OCI-LY7 (cell line): Measurements from ENCODE around the gene AGMO. TPM values are rescaled to one million over a fixed set of nuclear protein-coding genes. Genes with fewer than 3 reads are reported as not detected.

Source experiments
- BruUV-seq: library from RNA; stranded (reverse); fragments of 400-500 nt; replicated peaks from 2 replicates; lab custom pipeline; 2021; lab: Mats Ljungman, UMichigan
- CTCF ChIA-PET: fragments of 300-600 bp; sonication (Branson Sonifier 250); formaldehyde crosslinking; loops from one replicate; lab custom pipeline; 2022; ENCODE audit warnings: antibody characterized with exemption; ENCODE audit not compliant: unreplicated experiment; lab: Charles Lee
- POLR2A ChIA-PET: fragments of 300-600 bp; sonication (Branson Sonifier 250); formaldehyde crosslinking; loops from one replicate; lab custom pipeline; 2022; ENCODE audit warnings: antibody characterized with exemption; lab: Charles Lee
- DNase-seq: peaks from one replicate; pipeline ENCODE4 v3.0.0-alpha.2; 2015; ENCODE audit warnings: low spot score
- H2AFZ ChIP-seq: fragments of 200-600 bp; sonication (generic), shearing (Covaris generic); 2 replicates; pipeline ENCODE4 v1.6.1; 2014; ENCODE audit warnings: mild to moderate bottlenecking, antibody characterized with exemption, low read length, moderate library complexity
- H3K27ac ChIP-seq: fragments of 200-600 bp; sonication (generic); 2 replicates; pipeline ENCODE4 v1.5.1; 2014; ENCODE audit warnings: mixed run types, low read depth, mild to moderate bottlenecking, moderate library complexity, low read length, inconsistent platforms; ENCODE audit not compliant: poor library complexity, severe bottlenecking
- H3K36me3 ChIP-seq: fragments of 200-600 bp; sonication (generic); 2 replicates; pipeline ENCODE4 v1.6.1; 2014; ENCODE audit warnings: mild to moderate bottlenecking, antibody characterized with exemption, low read length, moderate library complexity, mixed read lengths; ENCODE audit not compliant: insufficient read depth
- H3K4me1 ChIP-seq: fragments of 200-600 bp; sonication (generic); 2 replicates; pipeline ENCODE4 v1.5.1; 2014; ENCODE audit warnings: mild to moderate bottlenecking, low read length; ENCODE audit not compliant: insufficient read depth, poor library complexity, severe bottlenecking
- H3K4me2 ChIP-seq: fragments of 200-600 bp; sonication (generic); 2 replicates; pipeline ENCODE4 v1.6.1; 2014; ENCODE audit warnings: mild to moderate bottlenecking, low read length
- H3K4me3 ChIP-seq: fragments of 200-600 bp; sonication (generic); 2 replicates; pipeline ENCODE4 v1.5.1; 2014; ENCODE audit warnings: mild to moderate bottlenecking, low read depth, low read length; ENCODE audit not compliant: poor library complexity, severe bottlenecking
- H3K79me2 ChIP-seq: fragments of 200-600 bp; sonication (generic); 2 replicates; pipeline ENCODE4 v1.6.1; 2016; ENCODE audit warnings: low read depth, mild to moderate bottlenecking, low read length, moderate library complexity, mixed read lengths; ENCODE audit not compliant: insufficient read depth
- H3K9me2 ChIP-seq: fragments of 200-600 bp; sonication (generic); 2 replicates; pipeline ENCODE4 v1.6.1; 2016; ENCODE audit warnings: mild to moderate bottlenecking, low read length, mixed read lengths; ENCODE audit not compliant: insufficient read depth
- H3K9me3 ChIP-seq: fragments of 200-600 bp; sonication (generic); 2 replicates; pipeline ENCODE4 v1.6.1; 2014; ENCODE audit warnings: mild to moderate bottlenecking, mixed run types, low read length, mixed read lengths
- H4K20me1 ChIP-seq: fragments of 200-600 bp; sonication (generic); 2 replicates; pipeline ENCODE4 v1.6.1; 2014; ENCODE audit warnings: mild to moderate bottlenecking, antibody characterized with exemption, low read length, moderate library complexity, mixed read lengths; ENCODE audit not compliant: insufficient read depth
- CTCF ChIP-seq: fragments of 200-600 bp; sonication (generic); conservative IDR thresholded peaks from 2 replicates; pipeline ENCODE4 v1.5.1; 2014; ENCODE audit warnings: mild to moderate bottlenecking, antibody characterized with exemption, low read length, moderate library complexity, mixed read lengths
- EZH2phosphoT487 ChIP-seq: fragments of 200-600 bp; sonication (generic); IDR thresholded peaks from 2 replicates; pipeline ENCODE4 v1.6.1; 2018; ENCODE audit warnings: low read depth, borderline replicate concordance, mild to moderate bottlenecking, mixed run types, antibody characterized with exemption, low read length, moderate library complexity, mixed read lengths
- intact Hi-C: fragments of 100-400 bp; cut with micrococcal nuclease; formaldehyde crosslinking; loops from one replicate; pipeline ENCODE4 v1.10.0; 2022; ENCODE audit not compliant: unreplicated experiment
- total RNA-seq, 2 experiments: library from RNA; depleted of rRNA in 1 of 2; stranded (reverse); fragments of >200 nt in 1 of 2; shearing (Covaris generic) in 1 of 2; gene quantifications; 2 replicates each; pipeline ENCODE4 v1.2.3, GENCODE V29; 2014 to 2022

The AGMO gene
- total RNA-seq, 2 experiments from 2014 or later = not detected

DNA sequence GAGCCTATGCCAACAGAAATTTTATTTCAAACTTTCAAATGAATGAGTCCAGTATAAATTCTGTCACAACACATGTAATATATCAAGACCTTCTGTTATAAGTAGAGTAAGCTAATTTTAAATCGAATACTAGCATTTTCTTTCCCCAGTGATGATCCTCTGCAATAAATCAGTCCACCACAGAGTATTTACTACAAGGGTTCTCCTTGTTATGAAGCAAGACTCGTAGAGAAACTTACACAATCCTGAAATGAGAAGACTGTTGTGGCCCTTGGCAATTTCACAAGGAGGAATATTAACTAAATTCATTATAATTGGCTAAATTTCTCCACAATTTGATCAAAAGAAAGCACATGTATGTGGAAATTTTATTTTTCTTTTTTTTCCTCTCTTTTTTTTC lies 346.8 kb downstream of the AGMO start:
- no peaks in the 10 kb centered on the region for H3K79me2 ChIP-seq

GRCh38 chr7:15213093-15213492 lies 348.7 kb downstream of the AGMO start:
- no peak for DNase-seq
- BruUV-seq = no TSS peak

More for the DNA sequence above, 346.8 kb downstream of the AGMO start:
- Histone ChIP-seq H3K9me3 (no peaks in the 10 kb centered on the region), H3K4me3 (no peak overlapping the region), H3K9me2 (no peaks in the 10 kb centered on the region), H3K27ac (no peak overlapping the region), H3K4me2 (no peak overlapping the region), H2AFZ (no peak overlapping the region), H3K36me3 (no peaks in the 10 kb centered on the region), H3K4me1 (no peaks in the 10 kb centered on the region), H4K20me1 (no peaks in the 10 kb centered on the region)
- intact Hi-C loops = no loop called here
- TF ChIP-seq CTCF = no peak
- no peak for TF ChIP-seq EZH2phosphoT487
- ChIA-PET CTCF (no interaction called here), POLR2A (no interaction called here)
- no TSS peak for BruUV-seq
- DNase-seq = no peak

More at GRCh38 chr7:15213093-15213492, 348.7 kb downstream of the AGMO start:
- Histone ChIP-seq H3K4me2 (no peak overlapping the region), H3K9me2 (no peaks in the 10 kb centered on the region), H2AFZ (no peak overlapping the region), H3K4me3 (no peak overlapping the region), H4K20me1 (no peaks in the 10 kb centered on the region), H3K4me1 (no peaks in the 10 kb centered on the region), H3K27ac (no peak overlapping the region), H3K9me3 (no peaks in the 10 kb centered on the region), H3K36me3 (no peaks in the 10 kb centered on the region), H3K79me2 (no peaks in the 10 kb centered on the region)
- intact Hi-C loops = no loop called here
- no peak for TF ChIP-seq EZH2phosphoT487
- TF ChIP-seq CTCF = no peak
- ChIA-PET CTCF (no interaction called here), POLR2A (no interaction called here)
